Kidney epithelial cell (primary cell): ENCODE results near the gene RAB11FIP4. TPM values are rescaled to one million over a fixed set of nuclear protein-coding genes. Genes with fewer than 3 reads are reported as not detected.

Experiments
- DNase-seq: peaks from one replicate; pipeline ENCODE4 v3.0.0-alpha.2; 2010; ENCODE audit warnings: low read depth
- H3K27me3 ChIP-seq: 2 replicates; pipeline ENCODE4 v1.6.0; 2011; ENCODE audit warnings: low read length; ENCODE audit not compliant: control insufficient read depth, insufficient read depth
- H3K36me3 ChIP-seq: 2 replicates; pipeline ENCODE4 v1.5.1; 2011; ENCODE audit warnings: low read length; ENCODE audit not compliant: control insufficient read depth, insufficient read depth
- H3K4me3 ChIP-seq: 2 replicates; pipeline ENCODE4 v1.5.1; 2011; ENCODE audit warnings: low read depth, mild to moderate bottlenecking, control low read depth, low read length
- total RNA-seq: library from RNA; depleted of rRNA; stranded (reverse); fragments of >200 nt; gene quantifications from 2 replicates; pipeline ENCODE4 v1.2.3, GENCODE V29; 2015
- TF ChIP-seq, protein P1 (sequence below): IDR thresholded peaks from 2 replicates; pipeline ENCODE4 v1.5.1; 2011; ENCODE audit warnings: mild to moderate bottlenecking, moderate library complexity, low read length, control low read depth, inconsistent platforms; ENCODE audit not compliant: insufficient read depth, poor library complexity, severe bottlenecking

The RAB11FIP4 gene
- total RNA-seq, 1 donor from 2014 or later = 26.5 TPM

DNA sequence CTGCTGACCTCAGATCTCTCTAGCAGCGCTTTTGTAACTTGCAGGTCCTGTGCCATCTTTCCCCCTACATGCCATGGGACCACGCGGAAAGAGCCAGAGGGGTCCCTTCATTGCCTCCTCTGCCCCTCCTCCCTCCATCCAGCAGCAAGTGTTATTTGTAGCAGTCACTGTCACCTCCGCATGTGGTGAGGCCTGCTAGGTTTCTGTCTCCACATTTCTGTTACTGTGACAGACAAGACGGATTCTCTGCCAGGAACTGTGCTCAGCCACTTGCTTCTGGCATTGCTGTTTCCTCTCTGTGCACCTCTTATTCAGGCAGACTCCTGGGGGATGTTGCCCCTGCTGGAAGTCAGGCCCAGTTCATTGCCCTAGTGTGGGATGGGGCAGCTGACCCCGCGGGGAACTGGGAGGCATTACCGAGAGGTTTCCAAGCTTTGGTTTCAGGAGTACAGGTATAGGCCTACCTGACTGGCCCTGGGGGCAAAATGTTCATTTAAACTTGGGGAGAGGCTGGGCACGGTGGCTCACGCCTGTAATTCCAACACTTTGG, 61.2 kb downstream of the RAB11FIP4 start:
- H3K27me3 ChIP-seq = peaks cover 2% of the 10 kb centered on the region
- H3K4me3 ChIP-seq = no peak overlapping the region
- no peak for DNase-seq
- TF ChIP-seq, protein P1, sequence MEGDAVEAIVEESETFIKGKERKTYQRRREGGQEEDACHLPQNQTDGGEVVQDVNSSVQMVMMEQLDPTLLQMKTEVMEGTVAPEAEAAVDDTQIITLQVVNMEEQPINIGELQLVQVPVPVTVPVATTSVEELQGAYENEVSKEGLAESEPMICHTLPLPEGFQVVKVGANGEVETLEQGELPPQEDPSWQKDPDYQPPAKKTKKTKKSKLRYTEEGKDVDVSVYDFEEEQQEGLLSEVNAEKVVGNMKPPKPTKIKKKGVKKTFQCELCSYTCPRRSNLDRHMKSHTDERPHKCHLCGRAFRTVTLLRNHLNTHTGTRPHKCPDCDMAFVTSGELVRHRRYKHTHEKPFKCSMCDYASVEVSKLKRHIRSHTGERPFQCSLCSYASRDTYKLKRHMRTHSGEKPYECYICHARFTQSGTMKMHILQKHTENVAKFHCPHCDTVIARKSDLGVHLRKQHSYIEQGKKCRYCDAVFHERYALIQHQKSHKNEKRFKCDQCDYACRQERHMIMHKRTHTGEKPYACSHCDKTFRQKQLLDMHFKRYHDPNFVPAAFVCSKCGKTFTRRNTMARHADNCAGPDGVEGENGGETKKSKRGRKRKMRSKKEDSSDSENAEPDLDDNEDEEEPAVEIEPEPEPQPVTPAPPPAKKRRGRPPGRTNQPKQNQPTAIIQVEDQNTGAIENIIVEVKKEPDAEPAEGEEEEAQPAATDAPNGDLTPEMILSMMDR = no peak
- H3K36me3 ChIP-seq = no peaks in the 10 kb centered on the region

DNA sequence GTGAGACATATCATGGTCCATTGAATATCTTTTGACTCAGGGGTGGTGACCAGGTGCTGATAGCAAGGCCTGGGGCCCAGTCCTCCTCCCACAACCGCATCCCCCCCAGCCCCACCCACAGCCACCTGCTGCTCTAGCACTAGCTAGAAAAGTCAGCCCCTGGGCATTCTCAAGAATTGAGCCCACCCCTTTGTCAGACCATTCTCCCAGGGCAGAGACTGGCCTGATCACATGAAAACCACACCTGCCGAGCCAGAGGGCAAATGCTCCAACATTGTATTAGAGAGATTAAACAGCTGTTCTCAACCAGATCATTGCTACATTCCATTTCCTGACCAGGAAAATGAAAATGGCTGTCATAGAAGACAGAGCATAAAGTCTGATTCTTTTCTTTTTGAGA, 62.4 kb downstream of the RAB11FIP4 start:
- H3K27me3 ChIP-seq = peaks cover 2% of the 10 kb centered on the region
- H3K4me3 ChIP-seq = no peak overlapping the region
- TF ChIP-seq, protein P1 = no peak
- no peaks in the 10 kb centered on the region for H3K36me3 ChIP-seq
- DNase-seq = no peak

DNA sequence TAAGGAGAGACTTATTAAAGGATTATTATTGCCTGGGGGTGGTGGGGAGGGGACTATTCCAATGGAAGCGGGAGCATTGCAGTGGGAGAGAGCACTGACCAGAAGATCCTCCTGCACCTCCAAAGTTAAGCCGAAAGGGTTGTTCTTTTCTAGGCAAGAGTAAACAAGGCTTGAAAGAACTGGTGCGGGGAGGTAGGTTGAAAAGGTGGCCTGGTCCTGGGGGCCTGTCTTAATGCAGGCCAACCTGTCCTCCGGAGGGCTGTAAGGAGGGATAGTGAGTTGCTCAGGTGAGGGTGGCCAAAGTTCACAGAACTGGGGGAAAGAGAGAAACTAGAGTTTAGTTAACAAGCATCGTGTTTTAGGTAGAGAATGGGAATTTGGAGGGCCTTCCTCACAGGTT, 65.3 kb downstream of the RAB11FIP4 start:
- Histone ChIP-seq H3K36me3 (no peaks in the 10 kb centered on the region), H3K27me3 (peaks cover 10% of the 10 kb centered on the region), H3K4me3 (no peak overlapping the region)
- TF ChIP-seq, protein P1 = no peak
- no peak for DNase-seq

DNA sequence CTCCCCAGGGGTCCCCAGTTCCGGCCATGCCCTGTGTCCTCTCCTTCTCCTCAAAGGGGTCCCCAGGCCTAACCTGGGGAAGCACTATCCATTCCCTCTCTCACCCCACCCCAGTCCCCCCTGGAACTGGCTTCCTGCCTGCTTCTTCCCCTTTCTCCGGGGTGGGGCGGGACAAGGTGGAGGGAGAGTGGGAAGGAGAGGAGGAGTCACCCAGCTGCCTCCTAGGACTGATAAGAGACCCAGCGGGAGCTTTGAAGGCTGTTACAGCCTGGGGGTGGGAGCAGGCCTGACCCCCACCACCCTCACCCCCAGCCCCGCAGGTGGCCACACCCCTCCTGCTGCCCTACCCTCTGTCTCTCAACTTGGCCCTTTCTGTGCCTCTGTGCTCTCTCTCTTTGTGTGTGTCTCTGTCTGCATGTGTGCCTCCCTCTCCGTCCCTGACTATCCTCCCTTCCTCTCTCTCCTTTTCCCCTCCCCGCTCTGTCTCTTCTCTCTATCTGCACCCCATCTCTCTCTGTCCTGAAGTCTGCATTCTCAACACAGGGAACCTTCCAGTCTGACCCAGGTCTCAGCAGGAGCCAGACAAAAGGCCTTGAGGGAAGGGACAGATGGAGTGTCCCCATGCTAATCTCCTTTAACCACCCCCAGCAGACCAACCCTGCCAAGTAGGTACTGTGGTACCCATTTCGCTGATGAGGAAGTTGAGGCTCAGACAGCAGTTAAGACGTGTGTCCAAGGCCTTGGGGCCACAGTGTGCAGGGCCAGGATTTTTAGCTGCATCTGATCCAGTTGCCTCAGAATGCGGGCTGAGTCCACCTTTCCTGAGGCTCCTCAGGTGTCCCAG, 66.1 kb downstream of the RAB11FIP4 start:
- no peaks in the 10 kb centered on the region for H3K36me3 ChIP-seq
- TF ChIP-seq, protein P1 = no peak
- peaks cover 10% of the 10 kb centered on the region for H3K27me3 ChIP-seq
- no peak for DNase-seq
- no peak overlapping the region for H3K4me3 ChIP-seq

DNA sequence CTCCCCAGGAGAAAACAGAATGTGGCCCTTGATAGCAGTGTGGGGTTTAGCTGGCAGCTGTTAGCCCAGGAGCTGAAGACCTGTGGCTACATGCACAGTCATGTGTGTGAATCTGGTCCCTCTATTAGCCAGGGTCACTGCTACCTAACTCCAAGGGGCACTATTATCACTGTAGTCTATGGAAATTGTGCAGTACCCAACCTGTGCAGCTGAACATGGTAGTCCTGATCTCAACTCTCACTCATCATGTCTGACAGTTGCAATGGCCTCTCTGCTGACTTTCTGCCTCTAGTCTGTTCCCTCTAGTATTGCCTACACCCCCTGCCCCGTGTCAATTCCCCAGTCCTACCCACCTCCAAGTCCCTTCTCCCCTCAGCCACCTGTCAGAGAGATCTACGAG, 67.4 kb downstream of the RAB11FIP4 start:
- no peak overlapping the region for H3K4me3 ChIP-seq
- DNase-seq = no peak
- peaks cover 10% of the 10 kb centered on the region for H3K27me3 ChIP-seq
- TF ChIP-seq, protein P1 = no peak
- no peaks in the 10 kb centered on the region for H3K36me3 ChIP-seq
